HG03469 (cell line): ENCODE data around the gene HTR2B.
"Not testable (repeated sequence)": the region's sequence is repeated elsewhere in the genome, so short reads cannot be mapped to it uniquely, and the experiment has no call there.

Source experiments
- ATAC-seq: cut with Tn5 transposase; IDR thresholded peaks from one replicate; pipeline ENCODE4 v1.9.1; 2021; ENCODE audit warnings: mild to moderate bottlenecking, moderate library complexity, moderate number of reproducible peaks; ENCODE audit not compliant: unreplicated experiment

The HTR2B gene

GRCh38 chr2:231134910-231135655 is 10.2 kb upstream of the HTR2B start:
- no peak for ATAC-seq

GRCh38 chr2:231133365-231134099 is 8.7 kb upstream of the HTR2B start:
- ATAC-seq, result no peak

GRCh38 chr2:231132129-231132528 is 7.3 kb upstream of the HTR2B start:
- ATAC-seq, result no peak

GRCh38 chr2:231130336-231131056 is 5.7 kb upstream of the HTR2B start:
- ATAC-seq, result no peak

GRCh38 chr2:231129216-231129615 is 4.4 kb upstream of the HTR2B start:
- ATAC-seq, result no peak

GRCh38 chr2:231128541-231128940 is 3.7 kb upstream of the HTR2B start:
- ATAC-seq, result no peak

GRCh38 chr2:231127936-231128335 is 3.1 kb upstream of the HTR2B start:
- ATAC-seq, result no peak

- no peak for ATAC-seq
Measured at GRCh38 chr2:231127480-231127879, 2.6 kb upstream of the HTR2B start.

GRCh38 chr2:231126123-231126522 is 1.3 kb upstream of the HTR2B start:
- no peak for ATAC-seq

GRCh38 chr2:231123362-231123898 is 1.4 kb downstream of the HTR2B start:
- ATAC-seq, result no peak

GRCh38 chr2:231118614-231118942 is 6.3 kb downstream of the HTR2B start:
- ATAC-seq, result no peak

- no peak for ATAC-seq
Measured at GRCh38 chr2:231117922-231118613, 6.8 kb downstream of the HTR2B start.

- ATAC-seq, result no peak
Measured at GRCh38 chr2:231117148-231117547, 7.7 kb downstream of the HTR2B start.

GRCh38 chr2:231115651-231116050 is 9.2 kb downstream of the HTR2B start:
- no peak for ATAC-seq

GRCh38 chr2:231113489-231113888 is 11.4 kb downstream of the HTR2B start:
- ATAC-seq, result no peak

GRCh38 chr2:231111987-231112386 is 12.9 kb downstream of the HTR2B start:
- ATAC-seq, result no peak

GRCh38 chr2:231110551-231110950 is 14.3 kb downstream of the HTR2B start:
- no peak for ATAC-seq

GRCh38 chr2:231104115-231104713 is 20.6 kb downstream of the HTR2B start:
- ATAC-seq, result no peak

GRCh38 chr2:231102772-231103171 is 22.1 kb downstream of the HTR2B start:
- no peak for ATAC-seq

GRCh38 chr2:231100990-231101389 is 23.9 kb downstream of the HTR2B start:
- ATAC-seq, result no peak

GRCh38 chr2:231100321-231100720 is 24.5 kb downstream of the HTR2B start:
- not testable (repeated sequence) for ATAC-seq
